CD4-positive, alpha-beta T cell (primary cell): ENCODE data around the gene ASXL1. TPM values are rescaled to one million over a fixed set of nuclear protein-coding genes. Genes with fewer than 3 reads are reported as not detected.
"Not testable (repeated sequence)": the region's sequence is repeated elsewhere in the genome, so short reads cannot be mapped to it uniquely, and the experiment has no call there.

Experiments
- ATAC-seq: fragments of 200-7000 bp; cut with Tn5 transposase; one replicate; pipeline ENCODE4 v1.10.0; 2022; ENCODE audit warnings: mild to moderate bottlenecking; ENCODE audit not compliant: poor library complexity
- CTCF ChIA-PET: fragments of 350-600 bp; sonication (Branson Sonifier 250); formaldehyde crosslinking; loops from one replicate; lab custom pipeline; 2021; ENCODE audit warnings: antibody characterized with exemption, inconsistent platforms; lab: Charles Lee
- POLR2A ChIA-PET: fragments of 350-600 bp; sonication (Branson Sonifier 250); formaldehyde crosslinking; loops from one replicate; lab custom pipeline; 2021; ENCODE audit warnings: antibody characterized with exemption, inconsistent platforms; lab: Charles Lee
- DNase-seq, 14 experiments: peaks; one replicate each; pipeline ENCODE4 v3.0.0-alpha.2; 2013 to 2020; ENCODE audit warnings: mixed read lengths in 2 of 14
- H3K27ac ChIP-seq, 2 donors: one replicate each; pipeline versions ENCODE4 v1.5.1 to v1.7.0; 2013; ENCODE audit warnings: low read length in 2 of 2, low read depth in 1 of 2, mild to moderate bottlenecking in 1 of 2
- H3K27me3 ChIP-seq, 2 experiments: 1 replicate in 1 of 2; 2 replicates in 1 of 2; pipeline versions ENCODE4 v1.6.1 to v1.7.0; 2013; ENCODE audit warnings: low read length in 2 of 2, control low read depth in 1 of 2, mild to moderate bottlenecking in 1 of 2, moderate library complexity in 1 of 2; ENCODE audit not compliant: insufficient read depth in 2 of 2, control insufficient read depth in 1 of 2
- H3K36me3 ChIP-seq: one replicate; pipeline ENCODE4 v1.6.1; 2013; ENCODE audit warnings: low read length, control low read depth; ENCODE audit not compliant: insufficient read depth
- H3K4me1 ChIP-seq: one replicate; pipeline ENCODE4 v1.6.1; 2013; ENCODE audit warnings: low read length, control low read depth; ENCODE audit not compliant: insufficient read depth
- H3K4me3 ChIP-seq: one replicate; pipeline ENCODE4 v1.5.1; 2013; ENCODE audit warnings: mild to moderate bottlenecking, low read length, moderate library complexity
- H3K9me3 ChIP-seq, 2 experiments: 1 replicate in 1 of 2; 2 replicates in 1 of 2; pipeline versions ENCODE4 v1.6.1 to v1.7.0; 2013; ENCODE audit warnings: low read length in 2 of 2, mild to moderate bottlenecking in 2 of 2, control low read depth in 1 of 2, moderate library complexity in 1 of 2; ENCODE audit not compliant: control insufficient read depth in 1 of 2, insufficient read depth in 1 of 2
- H3K27ac Mint-ChIP-seq: one replicate; pipeline ENCODE4 v1.8.0; 2020; ENCODE audit warnings: mixed read lengths
- H3K27me3 Mint-ChIP-seq: one replicate; pipeline ENCODE4 v1.8.0; 2021; ENCODE audit warnings: mixed read lengths
- H3K36me3 Mint-ChIP-seq: one replicate; pipeline ENCODE4 v1.8.0; 2021; ENCODE audit warnings: low read depth, mixed read lengths
- H3K4me1 Mint-ChIP-seq: one replicate; pipeline ENCODE4 v1.8.0; 2021; ENCODE audit warnings: low read depth, mixed read lengths
- H3K4me3 Mint-ChIP-seq: one replicate; pipeline ENCODE4 v1.8.0; 2020; ENCODE audit warnings: mild to moderate bottlenecking, mixed read lengths
- H3K9me3 Mint-ChIP-seq: one replicate; pipeline ENCODE4 v1.8.0; 2020; ENCODE audit warnings: mixed read lengths
- CTCF ChIP-seq: fragments of 200-600 bp; IDR thresholded peaks from one replicate; pipeline ENCODE4 v1.8.0; 2022; ENCODE audit warnings: antibody characterized with exemption, mild to moderate bottlenecking
- intact Hi-C, 2 experiments: fragments of 100-400 bp; cut with DNase I in 1 of 2; cut with micrococcal nuclease in 1 of 2; formaldehyde crosslinking; loops; one replicate each; pipeline versions ENCODE4 v1.15.1 to v1.9.0; 2023 to 2025; cut with DNase I, micrococcal nuclease
- total RNA-seq, 174 experiments: library from RNA in 2 of 174; stranded (reverse) in 2 of 174; gene quantifications; one replicate each; pipeline ENCODE4 v1.2.3 and lab custom pipeline; 2021 to 2026

Gene ASXL1
- total RNA-seq, 2 experiments from 2014 or later: 213 to 222 TPM

DNA sequence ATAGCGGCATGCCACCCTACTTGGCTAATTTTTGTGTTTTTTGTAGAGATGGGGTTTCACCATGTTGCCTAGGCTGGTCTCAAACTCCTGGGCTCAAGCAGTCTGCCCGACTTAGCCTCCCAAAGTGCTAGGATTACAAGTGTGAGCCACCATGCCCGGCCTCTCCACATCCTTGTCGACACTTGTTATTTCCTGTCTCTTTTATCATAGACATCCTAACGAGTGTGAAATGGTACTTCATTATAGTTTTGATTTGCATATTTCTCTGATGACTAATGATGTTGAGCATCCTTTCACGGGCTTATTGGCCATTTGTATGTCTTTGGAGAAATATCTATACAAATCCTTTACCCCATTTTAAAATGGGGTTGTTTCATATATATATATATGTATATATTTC is 39.0 kb upstream of the ASXL1 start:
- Histone ChIP-seq H3K27me3 (no peaks in the 10 kb centered on the region), H3K9me3 (no peaks in the 10 kb centered on the region), H3K36me3 (peaks cover 39% of the 10 kb centered on the region), H3K4me3 (no peak overlapping the region), H3K4me1 (no peaks in the 10 kb centered on the region), H3K27ac (no peak overlapping the region)
- Mint-ChIP-seq H3K36me3 (peaks cover 65% of the 10 kb centered on the region), H3K9me3 (no peaks in the 10 kb centered on the region), H3K27me3 (no peaks in the 10 kb centered on the region), H3K4me1 (no peaks in the 10 kb centered on the region), H3K4me3 (no peak overlapping the region), H3K27ac (peak overlapping the region; percentile 8)
- CTCF ChIA-PET: no interaction called here
- ATAC-seq: no peak
- DNase-seq: peak in 1 of 14 experiments; percentile 32
- intact Hi-C loops: no loop called here
- POLR2A ChIA-PET: no interaction called here
- TF ChIP-seq CTCF: no peak

DNA sequence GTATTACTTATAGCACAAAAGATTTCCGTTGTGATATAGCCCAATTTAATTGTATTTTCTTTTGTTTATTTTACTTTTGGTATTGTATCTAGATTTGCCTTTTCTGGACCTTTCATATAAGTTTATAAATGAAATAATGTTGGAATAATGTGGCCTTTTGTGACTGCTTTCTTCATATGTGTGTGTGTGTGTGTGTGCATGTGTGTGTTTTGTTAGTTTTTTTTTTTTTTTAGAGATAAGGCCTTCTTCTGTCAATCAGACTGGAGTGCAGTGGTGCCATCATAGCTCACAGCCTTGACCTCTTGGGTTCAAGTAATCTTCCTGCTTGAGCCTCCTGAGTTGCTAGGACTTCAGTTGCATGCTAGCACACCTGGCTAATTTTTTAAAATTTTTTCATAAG is 37.8 kb upstream of the ASXL1 start:
- POLR2A ChIA-PET: no interaction called here
- no peak for DNase-seq
- no peaks in the 10 kb centered on the region for H3K4me1 Mint-ChIP-seq
- Histone ChIP-seq H3K36me3 (peaks cover 32% of the 10 kb centered on the region), H3K9me3 (no peaks in the 10 kb centered on the region), H3K27me3 (no peaks in the 10 kb centered on the region), H3K4me1 (no peaks in the 10 kb centered on the region), H3K27ac (no peak overlapping the region), H3K4me3 (no peak overlapping the region)
- no peak for ATAC-seq
- no peak overlapping the region for H3K4me3 Mint-ChIP-seq
- intact Hi-C loops: no loop called here
- H3K36me3 Mint-ChIP-seq: peaks cover 56% of the 10 kb centered on the region
- no peaks in the 10 kb centered on the region for H3K9me3 Mint-ChIP-seq
- CTCF ChIA-PET: interaction anchor here (1.0 kb wide), 1 partner anchor 46 kb away, joined by 3 read pairs; no protein-coding TSS in a partner anchor
- no peaks in the 10 kb centered on the region for H3K27me3 Mint-ChIP-seq
- TF ChIP-seq CTCF: no peak
- H3K27ac Mint-ChIP-seq: no peak overlapping the region

DNA sequence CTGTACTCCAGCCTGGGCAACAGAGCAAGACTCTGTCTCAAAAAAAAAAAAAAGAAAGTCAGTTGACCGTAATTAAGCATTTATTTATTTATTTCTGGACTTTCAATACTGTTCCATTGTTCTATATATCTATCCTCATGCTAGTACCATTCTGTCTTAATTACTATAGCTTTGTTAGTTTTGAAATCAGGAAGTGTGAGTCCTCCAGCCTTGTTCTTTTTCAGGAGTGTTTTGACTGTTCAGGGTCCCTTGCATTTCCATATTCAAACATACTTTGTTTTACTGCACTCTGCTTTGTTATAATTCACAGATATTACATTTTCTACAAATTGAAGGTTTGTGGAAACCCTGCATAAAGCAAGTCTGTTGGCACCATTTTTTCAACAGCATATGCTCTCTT is 36.7 kb upstream of the ASXL1 start:
- H3K36me3 ChIP-seq: peaks cover 27% of the 10 kb centered on the region
- no peak overlapping the region for H3K4me3 ChIP-seq
- DNase-seq: no peak
- H3K27ac Mint-ChIP-seq: no peak overlapping the region
- intact Hi-C loops: no loop called here
- ChIA-PET CTCF (interaction anchor here (0.7 to 1.0 kb wide), 2 partner anchors 31 to 48 kb away, joined by 3 read pairs; no protein-coding TSS in a partner anchor), POLR2A (no interaction called here)
- H3K27me3 Mint-ChIP-seq: no peaks in the 10 kb centered on the region
- H3K36me3 Mint-ChIP-seq: peaks cover 53% of the 10 kb centered on the region
- no peak overlapping the region for H3K4me3 Mint-ChIP-seq
- no peaks in the 10 kb centered on the region for H3K4me1 ChIP-seq
- no peak overlapping the region for H3K27ac ChIP-seq
- no peaks in the 10 kb centered on the region for H3K9me3 ChIP-seq
- peak; percentile 29 for ATAC-seq
- H3K27me3 ChIP-seq: no peaks in the 10 kb centered on the region
- no peaks in the 10 kb centered on the region for H3K9me3 Mint-ChIP-seq
- H3K4me1 Mint-ChIP-seq: no peaks in the 10 kb centered on the region
- no peak for TF ChIP-seq CTCF

DNA sequence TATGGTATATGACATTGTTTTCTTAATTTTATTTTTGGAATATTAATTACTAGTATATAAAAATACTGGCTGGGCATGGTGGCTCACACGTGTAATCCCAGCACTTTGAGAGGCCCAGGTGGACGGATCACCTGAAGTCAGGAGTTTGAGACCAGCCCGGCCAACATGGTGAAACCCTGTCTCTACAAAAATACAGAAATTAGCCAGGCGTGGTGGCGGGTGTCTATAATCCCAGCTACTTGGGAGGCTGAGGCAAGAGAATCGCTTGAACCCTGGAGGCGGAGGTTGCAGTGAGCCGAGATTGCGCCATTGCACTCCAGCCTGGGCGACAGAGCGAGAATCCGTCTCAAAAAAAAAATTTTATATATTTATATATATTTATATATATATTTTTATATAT is 35.9 kb upstream of the ASXL1 start:
- H3K9me3 ChIP-seq, DNase-seq, H3K27me3 ChIP-seq, H3K27ac ChIP-seq, H3K27me3 Mint-ChIP-seq, H3K27ac Mint-ChIP-seq, ATAC-seq, CTCF ChIA-PET, H3K4me1 Mint-ChIP-seq, intact Hi-C loops, H3K9me3 Mint-ChIP-seq, POLR2A ChIA-PET, H3K4me3 ChIP-seq, H3K4me3 Mint-ChIP-seq, H3K4me1 ChIP-seq: not testable (repeated sequence)
- peaks cover 28% of the 10 kb centered on the region for H3K36me3 ChIP-seq
- peaks cover 53% of the 10 kb centered on the region for H3K36me3 Mint-ChIP-seq

GRCh38 chr20:32323761-32324160 is 34.4 kb upstream of the ASXL1 start:
- CTCF ChIA-PET, H3K27ac Mint-ChIP-seq: not testable (repeated sequence)

More at GRCh38 chr20:32323761-32324160, 34.4 kb upstream of the ASXL1 start:
- H3K4me3 ChIP-seq, ATAC-seq, H3K9me3 Mint-ChIP-seq, POLR2A ChIA-PET, H3K4me1 ChIP-seq, DNase-seq, H3K27ac ChIP-seq, intact Hi-C loops, H3K4me1 Mint-ChIP-seq, H3K27me3 Mint-ChIP-seq, H3K27me3 ChIP-seq, H3K4me3 Mint-ChIP-seq, H3K9me3 ChIP-seq: not testable (repeated sequence)
- peaks cover 27% of the 10 kb centered on the region for H3K36me3 ChIP-seq
- peaks cover 44% of the 10 kb centered on the region for H3K36me3 Mint-ChIP-seq
